IMR-90 (cell line): Measurements from ENCODE around the gene THPO. TPM values are rescaled to one million over a fixed set of nuclear protein-coding genes. Genes with fewer than 3 reads are reported as not detected.

Experiments used
- ATAC-seq: fragments of 200-7000 bp; cut with Tn5 transposase; 2 replicates; pipeline ENCODE4 v1.9.1; 2020; ENCODE audit warnings: low read depth, mild to moderate bottlenecking, moderate library complexity
- BruUV-seq: library from RNA; stranded (reverse); fragments of 400-500 nt; replicated peaks from 2 replicates; lab custom pipeline; 2021; lab: Mats Ljungman, UMichigan
- CTCF ChIA-PET: fragments of 300-600 bp; formaldehyde crosslinking; extraction: SDS; loops from one replicate; lab custom pipeline; 2021; ENCODE audit warnings: antibody characterized with exemption; lab: Yijun Ruan, JAX
- POLR2A ChIA-PET: fragments of 300-600 bp; sonication (Branson Sonifier 250); formaldehyde crosslinking; loops from one replicate; lab custom pipeline; 2022; ENCODE audit warnings: antibody characterized with exemption; ENCODE audit not compliant: unreplicated experiment; lab: Charles Lee
- DNase-seq: peaks from one replicate; pipeline ENCODE4 v3.0.0; 2013
- H2AFZ ChIP-seq: replicated peaks from 2 replicates; pipeline ENCODE3; 2013; ENCODE audit warnings: low read length, mild to moderate bottlenecking; ENCODE audit not compliant: poor library complexity
- H2AK5ac ChIP-seq: 2 replicates; pipeline ENCODE4 v1.6.1; 2013; ENCODE audit warnings: low read depth, low read length, inconsistent platforms
- H2AK9ac ChIP-seq: replicated peaks from 2 replicates; pipeline ENCODE3; 2013; ENCODE audit warnings: mild to moderate bottlenecking, low read depth, low read length, moderate library complexity; ENCODE audit not compliant: poor library complexity
- H2BK120ac ChIP-seq: 2 replicates; pipeline ENCODE4 v1.6.1; 2013; ENCODE audit warnings: low read depth, low read length, inconsistent platforms
- H2BK15ac ChIP-seq: 3 replicates; pipeline ENCODE4 v1.6.1; 2013; ENCODE audit warnings: low read depth, low read length, inconsistent platforms
- H2BK20ac ChIP-seq: 2 replicates; pipeline ENCODE4 v1.6.1; 2013; ENCODE audit warnings: low read depth, mild to moderate bottlenecking, inconsistent platforms, low read length, moderate library complexity
- H2BK5ac ChIP-seq: 2 replicates; pipeline ENCODE4 v1.6.1; 2013; ENCODE audit warnings: mild to moderate bottlenecking, low read depth, low read length, inconsistent platforms; ENCODE audit not compliant: poor library complexity, severe bottlenecking
- H3K14ac ChIP-seq: replicated peaks from 2 replicates; pipeline ENCODE4 v1.6.1; 2013; ENCODE audit warnings: low read depth, low read length, inconsistent platforms
- H3K18ac ChIP-seq: 2 replicates; pipeline ENCODE4 v1.6.1; 2013; ENCODE audit warnings: low read depth, low read length, control low read depth
- H3K23ac ChIP-seq: 2 replicates; pipeline ENCODE4 v1.6.1; 2013; ENCODE audit warnings: low read depth, low read length, inconsistent platforms
- H3K27ac ChIP-seq: 2 replicates; pipeline ENCODE4 v1.5.1; 2013; ENCODE audit warnings: mild to moderate bottlenecking, control low read depth, low read length; ENCODE audit not compliant: insufficient read depth
- H3K27me3 ChIP-seq: 2 replicates; pipeline ENCODE4 v1.6.1; 2013; ENCODE audit warnings: low read length; ENCODE audit not compliant: control insufficient read depth, insufficient read depth
- H3K36me3 ChIP-seq: 2 replicates; pipeline ENCODE4 v1.6.1; 2013; ENCODE audit warnings: low read length, mixed read lengths; ENCODE audit not compliant: control insufficient read depth, insufficient read depth
- H3K4ac ChIP-seq: 2 replicates; pipeline ENCODE4 v1.6.1; 2013; ENCODE audit warnings: low read depth, low read length, inconsistent platforms
- H3K4me1 ChIP-seq: 2 replicates; pipeline ENCODE4 v1.6.1; 2013; ENCODE audit warnings: low read length, mixed read lengths; ENCODE audit not compliant: control insufficient read depth, insufficient read depth
- H3K4me2 ChIP-seq: 2 replicates; pipeline ENCODE4 v1.6.1; 2013; ENCODE audit warnings: low read depth, mild to moderate bottlenecking, control low read depth, low read length, moderate library complexity
- H3K4me3 ChIP-seq: 2 replicates; pipeline ENCODE4 v1.5.1; 2013; ENCODE audit warnings: low read depth, mild to moderate bottlenecking, control low read depth, low read length, moderate library complexity; ENCODE audit not compliant: insufficient read depth
- H3K56ac ChIP-seq: 2 replicates; pipeline ENCODE4 v1.6.1; 2013; ENCODE audit warnings: low read length, inconsistent platforms; ENCODE audit not compliant: insufficient read depth; ENCODE audit errors: extremely low read depth
- H3K79me1 ChIP-seq, 2 experiments: 2 replicates each; pipeline ENCODE4 v1.6.1; 2013; ENCODE audit warnings: low read length in 2 of 2, inconsistent platforms in 1 of 2, low read depth in 1 of 2
- H3K9ac ChIP-seq: 2 replicates; pipeline ENCODE4 v1.6.1; 2013; ENCODE audit warnings: low read depth, low read length, control low read depth
- H3K9me1 ChIP-seq: 2 replicates; pipeline ENCODE4 v1.6.1; 2013; ENCODE audit warnings: low read length, inconsistent platforms; ENCODE audit not compliant: insufficient read depth
- H3K9me3 ChIP-seq: 2 replicates; pipeline ENCODE4 v1.6.1; 2013; ENCODE audit warnings: low read length; ENCODE audit not compliant: control insufficient read depth, insufficient read depth
- H4K20me1 ChIP-seq: 2 replicates; pipeline ENCODE4 v1.6.1; 2013; ENCODE audit warnings: low read length, inconsistent platforms; ENCODE audit not compliant: insufficient read depth
- H4K5ac ChIP-seq: 2 replicates; pipeline ENCODE4 v1.6.1; 2013; ENCODE audit warnings: mild to moderate bottlenecking, low read depth, low read length, control low read depth
- H4K8ac ChIP-seq, 2 experiments: 2 replicates each; pipeline ENCODE4 v1.6.1; 2013; ENCODE audit warnings: low read depth in 2 of 2, low read length in 2 of 2, control low read depth in 1 of 2, inconsistent platforms in 1 of 2
- H4K91ac ChIP-seq: 2 replicates; pipeline ENCODE4 v1.6.1; 2013; ENCODE audit warnings: low read depth, low read length, inconsistent platforms; ENCODE audit not compliant: insufficient read depth
- BHLHE40 ChIP-seq: fragments of 150-350 bp; IDR thresholded peaks from 2 replicates; pipeline ENCODE4 v1.6.1; 2016; ENCODE audit warnings: mild to moderate bottlenecking, low read depth, low read length
- CEBPB ChIP-seq: IDR thresholded peaks from 2 replicates; pipeline ENCODE4 v1.6.1; 2012; ENCODE audit warnings: low read depth, low read length, improper control_type of control experiment
- CHD1 ChIP-seq: IDR thresholded peaks from 2 replicates; pipeline ENCODE4 v1.6.1; 2012; ENCODE audit warnings: low read depth, low read length, improper control_type of control experiment
- MAFK ChIP-seq: IDR thresholded peaks from 2 replicates; pipeline ENCODE4 v1.6.1; 2012; ENCODE audit warnings: low read depth, low read length, improper control_type of control experiment
- MAZ ChIP-seq: IDR thresholded peaks from 2 replicates; pipeline ENCODE4 v1.6.1; 2012; ENCODE audit warnings: low read depth, mild to moderate bottlenecking, low read length, improper control_type of control experiment, moderate library complexity, borderline replicate concordance
- MXI1 ChIP-seq: IDR thresholded peaks from 2 replicates; pipeline ENCODE4 v1.6.1; 2012; ENCODE audit warnings: low read depth, mild to moderate bottlenecking, low read length, moderate library complexity, borderline replicate concordance
- NFE2L2 ChIP-seq: fragments of 150-350 bp; IDR thresholded peaks from 2 replicates; pipeline ENCODE4 v1.6.1; 2016; ENCODE audit warnings: low read depth, mild to moderate bottlenecking, low read length
- POLR2A ChIP-seq: IDR thresholded peaks from 2 replicates; pipeline ENCODE4 v1.6.1; 2012; ENCODE audit warnings: mild to moderate bottlenecking, low read depth, low read length
- RAD21 ChIP-seq: IDR thresholded peaks from 2 replicates; pipeline ENCODE4 v1.6.1; 2012; ENCODE audit warnings: low read length, improper control_type of control experiment
- RFX5 ChIP-seq: IDR thresholded peaks from 2 replicates; pipeline ENCODE4 v1.8.0; 2012; ENCODE audit warnings: low read depth, mild to moderate bottlenecking, low read length, moderate library complexity
- SMC3 ChIP-seq: fragments of 150-350 bp; IDR thresholded peaks from 2 replicates; pipeline ENCODE4 v1.6.1; 2016; ENCODE audit warnings: low read depth, mild to moderate bottlenecking, antibody characterized with exemption, low read length, moderate library complexity
- WGBS, 2 experiments: methylation state at CpG; one replicate each; pipeline versions ENCODE4 v1.1.5 to v1.1.7; 2013; ENCODE audit warnings: missing lambda C conversion rate in 2 of 2; ENCODE audit not compliant: insufficient read length in 1 of 2; ENCODE audit errors: extremely low coverage in 2 of 2; 5-methylcytosine and 5-hydroxymethylcytosine counted together
- dilution Hi-C: fragments of 300-500 bp; cut with HindIII; formaldehyde crosslinking; loops from one replicate; pipeline ENCODE4 v1.14.3; 2018; ENCODE audit warnings: low sequenced_read_pairs; ENCODE audit not compliant: unreplicated experiment
- in situ Hi-C: fragments of 300-500 bp; cut with MboI; formaldehyde crosslinking; loops from 3 replicates; pipeline ENCODE4 v1.14.3; 2019; ENCODE audit warnings: low sequenced_read_pairs, inconsistent platforms, mixed read lengths
- intact Hi-C: fragments of 100-400 bp; cut with micrococcal nuclease; formaldehyde crosslinking; loops from 2 replicates; pipeline ENCODE4 v1.10.0; 2022
- polyA plus RNA-seq, 3 experiments: library from polyadenylated mRNA; depleted of rRNA; stranded (reverse); fragments of >200 nt; gene quantifications; 2 replicates each; pipeline ENCODE4 v1.2.3, GENCODE V29; 2012; ENCODE audit warnings: low replicate concordance in 1 of 3
- total RNA-seq: library from RNA; depleted of rRNA; stranded (reverse); fragments of >200 nt; gene quantifications from 2 replicates; pipeline ENCODE4 v1.2.3, GENCODE V29; 2012
- TF ChIP-seq, protein P1 (sequence below): fragments of 150-350 bp; IDR thresholded peaks from 2 replicates; pipeline ENCODE4 v1.6.1; 2016; ENCODE audit warnings: low read depth, mild to moderate bottlenecking, low read length, moderate library complexity, borderline replicate concordance
- TF ChIP-seq, protein P2 (sequence below): fragments of 150-350 bp; IDR thresholded peaks from 2 replicates; pipeline ENCODE4 v1.6.1; 2017; ENCODE audit warnings: mild to moderate bottlenecking, antibody characterized with exemption, low read length, low read depth
- TF ChIP-seq, protein P3 (sequence below): conservative IDR thresholded peaks from 2 replicates; pipeline ENCODE4 v1.5.1; 2012; ENCODE audit warnings: mild to moderate bottlenecking, low read depth, low read length, improper control_type of control experiment

Gene THPO
- total and polyA plus RNA-seq, 2 of the 4 experiments (the other 2 are of a cell fraction) = not detected

DNA sequence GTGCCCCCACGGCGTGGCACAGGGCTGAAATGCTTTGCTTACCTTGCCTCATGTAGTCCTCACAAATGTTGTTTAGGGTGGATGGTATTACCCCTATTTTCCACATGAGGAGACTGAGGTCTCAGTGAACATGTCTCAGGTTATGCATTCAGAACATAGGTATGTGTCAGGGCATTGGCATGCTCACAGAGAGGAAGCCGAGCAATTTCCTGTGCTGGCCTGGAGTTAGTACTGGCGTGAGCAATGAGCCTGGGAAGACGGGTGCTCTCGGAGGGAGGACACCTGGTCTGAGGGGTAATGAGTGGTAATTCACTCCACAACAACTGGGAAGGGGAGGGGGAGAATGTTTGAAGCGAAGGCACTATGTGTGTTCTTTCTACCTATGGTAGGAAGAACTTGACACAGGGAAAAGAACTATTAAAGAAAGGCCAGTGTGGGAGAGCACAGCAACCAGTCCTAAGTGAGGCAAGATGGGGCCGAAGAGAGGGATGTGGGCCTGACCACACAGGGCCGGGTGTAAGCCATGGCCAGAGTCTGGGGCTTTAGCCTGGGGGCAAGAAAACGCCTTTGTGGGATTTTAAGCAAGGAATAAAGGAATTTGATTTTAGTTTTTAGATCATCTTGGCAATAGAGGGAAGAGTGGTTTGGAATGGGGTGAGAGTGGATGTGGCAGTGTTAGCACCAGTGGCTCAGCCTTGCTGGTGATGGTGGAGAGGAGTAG, 45.5 kb downstream of the THPO start:
- Histone ChIP-seq H3K27me3 (no peaks in the 10 kb centered on the region), H3K14ac (peak overlapping the region; percentile 92), H3K36me3 (peaks cover 64% of the 10 kb centered on the region), H4K91ac (peak overlapping the region; percentile 48), H2BK5ac (peak overlapping the region; percentile 93), H4K8ac (peak overlapping the region; percentile 8 to 69; a peak in 3 of 4 replicates), H2AK5ac (peak overlapping the region; percentile 91), H3K56ac (peak overlapping the region; percentile 1; the same call in 1 of the 2 replicates), H3K4ac (peak overlapping the region; percentile 92), H2BK20ac (peak overlapping the region; percentile 72; the same call in 1 of the 2 replicates), H3K9me1 (peaks cover 18% of the 10 kb centered on the region), H3K9me3 (no peaks in the 10 kb centered on the region), H4K5ac (peak overlapping the region; percentile 27; the same call in 1 of the 2 replicates), H3K18ac (peak overlapping the region; percentile 4; the same call in 1 of the 2 replicates), H3K4me2 (peak overlapping the region; percentile 48; the same call in 1 of the 2 replicates), H3K9ac (peak overlapping the region; percentile 5; the same call in 1 of the 2 replicates), H4K20me1 (peaks cover 60% of the 10 kb centered on the region), H3K27ac (peak overlapping the region; percentile 59), H2BK15ac (peak overlapping the region; percentile 48; the same call in 1 of the 3 replicates), H3K79me1 (peaks cover 11 to 72% of the 10 kb centered on the region in 2 experiments; a peak in 3 of 4 replicates), H3K4me3 (no peak overlapping the region), H3K23ac (peak overlapping the region; percentile 95), H2AFZ (no peak overlapping the region), H2AK9ac (peak overlapping the region; percentile 80), H2BK120ac (peak overlapping the region; percentile 84), H3K4me1 (peaks cover 28% of the 10 kb centered on the region)
- ATAC-seq (peak; percentile 33), DNase-seq (peak; percentile 95)
- dilution Hi-C loops (no loop called here), intact Hi-C loops (no loop called here), in situ Hi-C loops (no loop called here)
- 100% methylated on average over 2 of the region's 10 CpGs; no CpG with 5 or more reads in 1 of the 2 experiments for WGBS, 2 experiments
- ChIA-PET POLR2A (no interaction called here), CTCF (no interaction called here)
- no TSS peak for BruUV-seq
- TF ChIP-seq, protein P1, sequence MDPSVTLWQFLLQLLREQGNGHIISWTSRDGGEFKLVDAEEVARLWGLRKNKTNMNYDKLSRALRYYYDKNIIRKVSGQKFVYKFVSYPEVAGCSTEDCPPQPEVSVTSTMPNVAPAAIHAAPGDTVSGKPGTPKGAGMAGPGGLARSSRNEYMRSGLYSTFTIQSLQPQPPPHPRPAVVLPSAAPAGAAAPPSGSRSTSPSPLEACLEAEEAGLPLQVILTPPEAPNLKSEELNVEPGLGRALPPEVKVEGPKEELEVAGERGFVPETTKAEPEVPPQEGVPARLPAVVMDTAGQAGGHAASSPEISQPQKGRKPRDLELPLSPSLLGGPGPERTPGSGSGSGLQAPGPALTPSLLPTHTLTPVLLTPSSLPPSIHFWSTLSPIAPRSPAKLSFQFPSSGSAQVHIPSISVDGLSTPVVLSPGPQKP = no peak
- TF ChIP-seq RAD21 (no peak; the same call in 1 of the 2 replicates), SMC3 (no peak), NFE2L2 (no peak), CEBPB (no peak; the same call in 1 of the 2 replicates), BHLHE40 (no peak), RFX5 (no peak), MXI1 (no peak), MAZ (peak; percentile 40; the same call in 1 of the 2 replicates), POLR2A (peak; percentile 49; the same call in 1 of the 2 replicates), CHD1 (no peak), MAFK (no peak)
- TF ChIP-seq, protein P2, sequence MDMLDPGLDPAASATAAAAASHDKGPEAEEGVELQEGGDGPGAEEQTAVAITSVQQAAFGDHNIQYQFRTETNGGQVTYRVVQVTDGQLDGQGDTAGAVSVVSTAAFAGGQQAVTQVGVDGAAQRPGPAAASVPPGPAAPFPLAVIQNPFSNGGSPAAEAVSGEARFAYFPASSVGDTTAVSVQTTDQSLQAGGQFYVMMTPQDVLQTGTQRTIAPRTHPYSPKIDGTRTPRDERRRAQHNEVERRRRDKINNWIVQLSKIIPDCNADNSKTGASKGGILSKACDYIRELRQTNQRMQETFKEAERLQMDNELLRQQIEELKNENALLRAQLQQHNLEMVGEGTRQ = no peak
- TF ChIP-seq, protein P3, sequence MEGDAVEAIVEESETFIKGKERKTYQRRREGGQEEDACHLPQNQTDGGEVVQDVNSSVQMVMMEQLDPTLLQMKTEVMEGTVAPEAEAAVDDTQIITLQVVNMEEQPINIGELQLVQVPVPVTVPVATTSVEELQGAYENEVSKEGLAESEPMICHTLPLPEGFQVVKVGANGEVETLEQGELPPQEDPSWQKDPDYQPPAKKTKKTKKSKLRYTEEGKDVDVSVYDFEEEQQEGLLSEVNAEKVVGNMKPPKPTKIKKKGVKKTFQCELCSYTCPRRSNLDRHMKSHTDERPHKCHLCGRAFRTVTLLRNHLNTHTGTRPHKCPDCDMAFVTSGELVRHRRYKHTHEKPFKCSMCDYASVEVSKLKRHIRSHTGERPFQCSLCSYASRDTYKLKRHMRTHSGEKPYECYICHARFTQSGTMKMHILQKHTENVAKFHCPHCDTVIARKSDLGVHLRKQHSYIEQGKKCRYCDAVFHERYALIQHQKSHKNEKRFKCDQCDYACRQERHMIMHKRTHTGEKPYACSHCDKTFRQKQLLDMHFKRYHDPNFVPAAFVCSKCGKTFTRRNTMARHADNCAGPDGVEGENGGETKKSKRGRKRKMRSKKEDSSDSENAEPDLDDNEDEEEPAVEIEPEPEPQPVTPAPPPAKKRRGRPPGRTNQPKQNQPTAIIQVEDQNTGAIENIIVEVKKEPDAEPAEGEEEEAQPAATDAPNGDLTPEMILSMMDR = no peak
